ENCODE results near the gene CCDC97. TPM values are rescaled to one million over a fixed set of nuclear protein-coding genes. Genes with fewer than 3 reads are reported as not detected.

The CCDC97 gene
- total and polyA plus RNA-seq, 10 donors: 12.7 to 38.2 (median 23.9) TPM

GRCh38 chr19:41295499-41295898, 14.5 kb upstream of the CCDC97 start:
- no peak for TF ChIP-seq CTCF (IDR thresholded peaks at IDR 0.05 in 8 of 11, conservative IDR thresholded peaks at IDR 0.05 in 3 of 11)
- no peak for TF ChIP-seq POLR2AphosphoS5 (IDR thresholded peaks at IDR 0.05)
- no peak for TF ChIP-seq POLR2A (IDR thresholded peaks at IDR 0.05)
- Histone ChIP-seq H3K9me3 (no peaks in the 10 kb centered on the region), H3K4me1 (peaks cover 30 to 52% (median 46%) of the 10 kb centered on the region in 6 donors), H3K27ac (peak overlapping the region in 4 of 8 donors; percentile 92 to 98 (median 96)), H3K27me3 (replicated peaks in 1 of 7) (no peaks in the 10 kb centered on the region), H3K36me3 (peaks cover 10 to 100% (median 91%) of the 10 kb centered on the region in 6 donors), H3K4me3 (no peak overlapping the region)
- DNase-seq: no peak
- 79 to 89% (median 83%) methylated on average over 6 of the region's 6 CpGs for WGBS, 5 donors
- intact Hi-C loops (cut with DNase I; ENCODE audit: low total_unique reads): no loop called here

- Histone ChIP-seq H3K36me3 (peaks cover 10 to 100% (median 90%) of the 10 kb centered on the region in 6 donors), H3K27me3 (replicated peaks in 1 of 7) (no peaks in the 10 kb centered on the region), H3K9me3 (no peaks in the 10 kb centered on the region), H3K4me3 (no peak overlapping the region), H3K4me1 (peaks cover 32 to 62% (median 54%) of the 10 kb centered on the region in 6 donors), H3K27ac (peak overlapping the region; percentile 9 to 98 (median 86))
- no peak for DNase-seq
- TF ChIP-seq POLR2A (IDR thresholded peaks at IDR 0.05): no peak
- TF ChIP-seq CTCF (IDR thresholded peaks at IDR 0.05 in 8 of 11, conservative IDR thresholded peaks at IDR 0.05 in 3 of 11): no peak
- no peak for TF ChIP-seq POLR2AphosphoS5 (IDR thresholded peaks at IDR 0.05)
- intact Hi-C loops (cut with DNase I; ENCODE audit: low total_unique reads): no loop called here
- 58 to 70% (median 62%) methylated on average over 2 of the region's 2 CpGs for WGBS, 5 donors
Observed at GRCh38 chr19:41296433-41296871, 13.5 kb upstream of the CCDC97 start.

GRCh38 chr19:41297628-41298347, 12.2 kb upstream of the CCDC97 start:
- 55 to 63% (median 58%) methylated on average over 6 to 7 of the region's 7 CpGs for WGBS, 5 donors
- TF ChIP-seq POLR2AphosphoS5 (IDR thresholded peaks at IDR 0.05): peak; percentile 12 to 79 (median 72)
- peak in 5 of 11 experiments; percentile 12 to 21 (median 16) for TF ChIP-seq CTCF (IDR thresholded peaks at IDR 0.05 in 8 of 11, conservative IDR thresholded peaks at IDR 0.05 in 3 of 11)
- peak in 1 of 3 donors; percentile 11 for TF ChIP-seq POLR2A (IDR thresholded peaks at IDR 0.05)

GRCh38 chr19:41298348-41298964, 11.5 kb upstream of the CCDC97 start:
- Histone ChIP-seq H3K36me3 (peaks cover 5 to 100% (median 83%) of the 10 kb centered on the region in 6 donors), H3K9me3 (no peaks in the 10 kb centered on the region), H3K27me3 (replicated peaks in 1 of 7) (no peaks in the 10 kb centered on the region), H3K4me1 (peaks cover 46 to 82% (median 74%) of the 10 kb centered on the region in 6 donors), H3K27ac (peak overlapping the region; percentile 70 to 98 (median 86)), H3K4me3 (peak overlapping the region in 2 of 8 donors; percentile 5 to 24)
- TF ChIP-seq POLR2AphosphoS5 (IDR thresholded peaks at IDR 0.05) (peak; percentile 62 to 82 (median 63)), POLR2A (IDR thresholded peaks at IDR 0.05) (no peak)
- WGBS, 5 donors: 29 to 41% (median 35%) methylated on average over 3 to 4 of the region's 4 CpGs
- DNase-seq: no peak
- intact Hi-C loops (cut with DNase I; ENCODE audit: low total_unique reads): no loop called here

More at GRCh38 chr19:41297628-41298347, 12.2 kb upstream of the CCDC97 start:
- Histone ChIP-seq H3K9me3 (no peaks in the 10 kb centered on the region), H3K4me1 (peaks cover 39 to 75% (median 68%) of the 10 kb centered on the region in 6 donors), H3K27me3 (replicated peaks in 1 of 7) (no peaks in the 10 kb centered on the region), H3K36me3 (peaks cover 6 to 100% (median 87%) of the 10 kb centered on the region in 6 donors), H3K27ac (peak overlapping the region; percentile 70 to 98 (median 86)), H3K4me3 (peak overlapping the region in 2 of 8 donors; percentile 5 to 24)
- DNase-seq: peak; percentile 82
- intact Hi-C loops (cut with DNase I; ENCODE audit: low total_unique reads): no loop called here

Measured in spleen (tissue), 11 donors.